GM12874 (cell line): Measurements from ENCODE around the gene PRELID1.

Experiments
- TF ChIP-seq, protein P1 (sequence below): IDR thresholded peaks from 2 replicates; pipeline ENCODE4 v1.5.1; 2011; ENCODE audit warnings: low read depth, mild to moderate bottlenecking, control low read depth, low read length, moderate library complexity; ENCODE audit not compliant: insufficient read depth

PRELID1 gene

DNA sequence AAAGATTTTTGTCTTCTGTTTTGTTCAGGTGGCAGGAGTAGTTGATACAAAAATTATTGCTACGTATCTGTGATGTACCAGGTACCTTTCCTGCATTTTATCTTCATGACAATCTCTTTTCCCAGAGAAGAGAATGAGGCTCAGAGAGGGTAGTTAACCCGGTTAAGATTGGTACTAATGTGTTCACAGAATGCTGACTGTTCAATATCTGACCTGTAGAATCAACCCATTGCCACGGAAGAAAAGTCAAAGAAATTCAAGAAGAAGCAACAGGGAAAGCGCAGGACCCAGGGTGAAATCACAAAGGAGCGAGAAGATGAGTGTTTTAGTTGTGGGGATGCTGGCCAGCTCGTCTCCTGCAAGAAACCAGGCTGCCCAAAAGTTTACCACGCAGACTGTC, 11.9 kb upstream of the PRELID1 start:
- TF ChIP-seq, protein P1, sequence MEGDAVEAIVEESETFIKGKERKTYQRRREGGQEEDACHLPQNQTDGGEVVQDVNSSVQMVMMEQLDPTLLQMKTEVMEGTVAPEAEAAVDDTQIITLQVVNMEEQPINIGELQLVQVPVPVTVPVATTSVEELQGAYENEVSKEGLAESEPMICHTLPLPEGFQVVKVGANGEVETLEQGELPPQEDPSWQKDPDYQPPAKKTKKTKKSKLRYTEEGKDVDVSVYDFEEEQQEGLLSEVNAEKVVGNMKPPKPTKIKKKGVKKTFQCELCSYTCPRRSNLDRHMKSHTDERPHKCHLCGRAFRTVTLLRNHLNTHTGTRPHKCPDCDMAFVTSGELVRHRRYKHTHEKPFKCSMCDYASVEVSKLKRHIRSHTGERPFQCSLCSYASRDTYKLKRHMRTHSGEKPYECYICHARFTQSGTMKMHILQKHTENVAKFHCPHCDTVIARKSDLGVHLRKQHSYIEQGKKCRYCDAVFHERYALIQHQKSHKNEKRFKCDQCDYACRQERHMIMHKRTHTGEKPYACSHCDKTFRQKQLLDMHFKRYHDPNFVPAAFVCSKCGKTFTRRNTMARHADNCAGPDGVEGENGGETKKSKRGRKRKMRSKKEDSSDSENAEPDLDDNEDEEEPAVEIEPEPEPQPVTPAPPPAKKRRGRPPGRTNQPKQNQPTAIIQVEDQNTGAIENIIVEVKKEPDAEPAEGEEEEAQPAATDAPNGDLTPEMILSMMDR, result no peak

DNA sequence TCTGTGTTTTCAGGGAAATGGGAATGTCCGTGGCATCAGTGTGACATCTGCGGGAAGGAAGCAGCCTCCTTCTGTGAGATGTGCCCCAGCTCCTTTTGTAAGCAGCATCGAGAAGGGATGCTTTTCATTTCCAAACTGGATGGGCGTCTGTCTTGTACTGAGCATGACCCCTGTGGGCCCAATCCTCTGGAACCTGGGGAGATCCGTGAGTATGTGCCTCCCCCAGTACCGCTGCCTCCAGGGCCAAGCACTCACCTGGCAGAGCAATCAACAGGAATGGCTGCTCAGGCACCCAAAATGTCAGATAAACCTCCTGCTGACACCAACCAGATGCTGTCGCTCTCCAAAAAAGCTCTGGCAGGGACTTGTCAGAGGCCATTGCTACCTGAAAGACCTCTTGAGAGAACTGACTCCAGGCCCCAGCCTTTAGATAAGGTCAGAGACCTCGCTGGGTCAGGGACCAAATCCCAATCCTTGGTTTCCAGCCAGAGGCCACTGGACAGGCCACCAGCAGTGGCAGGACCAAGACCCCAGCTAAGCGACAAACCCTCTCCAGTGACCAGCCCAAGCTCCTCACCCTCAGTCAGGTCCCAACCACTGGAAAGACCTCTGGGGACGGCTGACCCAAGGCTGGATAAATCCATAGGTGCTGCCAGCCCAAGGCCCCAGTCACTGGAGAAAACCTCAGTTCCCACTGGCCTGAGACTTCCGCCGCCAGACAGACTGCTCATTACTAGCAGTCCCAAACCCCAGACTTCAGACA, 9.6 kb upstream of the PRELID1 start:
- TF ChIP-seq, protein P1, result no peak

DNA sequence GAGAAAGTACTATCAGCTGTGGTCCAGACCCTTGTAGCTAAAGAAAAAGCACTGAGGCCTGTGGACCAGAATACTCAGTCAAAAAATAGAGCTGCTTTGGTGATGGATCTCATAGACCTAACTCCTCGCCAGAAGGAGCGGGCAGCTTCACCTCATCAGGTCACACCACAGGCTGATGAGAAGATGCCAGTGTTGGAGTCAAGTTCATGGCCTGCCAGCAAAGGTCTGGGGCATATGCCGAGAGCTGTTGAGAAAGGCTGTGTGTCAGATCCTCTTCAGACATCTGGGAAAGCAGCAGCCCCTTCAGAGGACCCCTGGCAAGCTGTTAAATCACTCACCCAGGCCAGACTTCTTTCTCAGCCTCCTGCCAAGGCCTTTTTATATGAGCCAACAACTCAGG, 9.0 kb upstream of the PRELID1 start:
- TF ChIP-seq, protein P1, result no peak

DNA sequence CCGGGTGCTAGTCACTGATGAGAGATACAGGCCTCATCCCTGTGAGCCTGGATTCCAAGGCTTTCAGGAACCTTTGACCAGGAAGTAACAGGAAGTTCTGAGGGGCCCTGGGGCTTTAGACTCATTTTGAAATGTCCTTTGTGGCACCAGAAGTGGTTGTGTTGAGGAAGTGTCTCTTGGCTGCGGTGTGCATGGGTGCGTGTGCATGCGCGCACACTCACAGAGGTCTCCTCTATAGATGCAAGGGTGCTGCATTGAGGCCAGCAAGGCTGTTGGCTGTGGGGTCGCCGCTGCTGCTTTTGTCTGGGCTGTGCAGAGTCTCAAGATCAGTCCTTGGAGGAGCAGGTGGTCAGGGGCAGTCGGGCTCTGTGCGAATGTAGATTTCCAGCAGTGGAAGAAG, 7.7 kb upstream of the PRELID1 start:
- TF ChIP-seq, protein P1, result no peak

DNA sequence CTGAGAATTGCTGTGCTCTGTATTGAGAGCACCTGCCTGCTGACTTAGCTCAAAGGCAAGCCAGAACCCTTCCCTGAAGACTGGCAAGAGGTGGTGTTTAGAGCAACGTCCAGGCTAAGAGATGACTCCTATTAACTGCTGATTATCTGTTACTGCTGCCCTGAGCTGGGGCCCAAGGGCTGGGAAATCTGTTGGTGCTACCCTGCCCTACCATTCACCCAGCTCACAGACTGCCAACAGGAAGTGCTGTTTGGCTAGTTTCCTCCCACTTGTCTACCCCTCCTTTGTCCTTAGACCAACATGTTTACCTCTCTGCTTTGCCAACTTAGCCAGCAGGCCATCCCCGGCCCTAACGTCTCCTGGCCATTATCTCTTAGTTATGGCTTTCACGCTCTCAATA, 7.0 kb upstream of the PRELID1 start:
- TF ChIP-seq, protein P1, result no peak

DNA sequence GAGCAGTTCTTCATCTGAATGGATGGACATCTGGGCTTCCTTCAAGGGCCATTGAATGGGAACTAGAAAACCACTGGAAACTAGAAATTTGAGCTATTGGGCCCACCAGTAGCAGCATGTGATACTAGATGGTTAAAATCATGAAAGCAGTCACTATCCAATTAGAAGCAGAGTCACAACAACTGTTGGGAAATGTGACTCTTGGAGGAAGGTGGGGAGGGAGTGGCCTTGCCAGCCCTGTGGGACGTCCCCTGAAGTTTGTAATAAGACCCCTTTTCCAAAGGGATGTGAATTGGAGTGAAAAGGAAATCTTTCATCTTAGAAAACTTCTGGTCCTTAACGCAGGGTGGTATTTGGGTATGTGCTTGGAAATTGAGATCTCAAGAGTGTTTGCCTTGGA, 5.7 kb upstream of the PRELID1 start:
- TF ChIP-seq, protein P1, result no peak

DNA sequence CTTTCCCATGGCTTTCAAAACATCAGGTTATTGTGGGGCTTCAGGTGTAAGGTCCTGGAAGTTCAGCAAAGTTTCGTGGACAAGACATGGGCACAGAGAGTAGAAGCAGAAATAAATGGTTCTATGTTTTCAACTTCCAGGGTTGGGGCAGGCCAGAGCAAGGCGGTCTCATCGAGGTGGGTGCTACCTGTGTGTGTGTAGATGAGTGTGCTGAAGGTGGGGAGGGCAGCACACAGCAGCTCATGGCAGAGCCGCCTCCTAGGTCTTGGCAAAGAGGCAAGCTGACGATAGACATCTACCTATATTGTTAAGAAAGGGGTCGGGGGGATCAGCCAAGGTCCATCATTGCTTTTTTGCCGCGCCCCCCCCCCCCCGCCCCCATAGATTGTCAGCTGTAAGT, 3.9 kb upstream of the PRELID1 start:
- TF ChIP-seq, protein P1, result no peak
